NCI-H2196 (cell line): Measurements from ENCODE around the gene GJB4.
A peak's percentile ranks its signal among the peaks of the same experiment; 100 is the strongest.

ENCODE experiments used
- DNase-seq: peaks from one replicate; lab custom pipeline; 2025; ENCODE audit not compliant: unreplicated experiment; lab: John Stamatoyannopoulos, UW

GJB4 gene

GRCh38 chr1:34777519-34778321, 18.2 kb downstream of the GJB4 start:
- no peak for DNase-seq

GRCh38 chr1:34778381-34778780, 18.8 kb downstream of the GJB4 start:
- DNase-seq = no peak

GRCh38 chr1:34779005-34779404, 19.5 kb downstream of the GJB4 start:
- DNase-seq = no peak

GRCh38 chr1:34779526-34779925, 20.0 kb downstream of the GJB4 start:
- no peak for DNase-seq

- DNase-seq = no peak
These were observed 20.4 kb downstream of the GJB4 start for GRCh38 chr1:34779962-34780361.

DNA sequence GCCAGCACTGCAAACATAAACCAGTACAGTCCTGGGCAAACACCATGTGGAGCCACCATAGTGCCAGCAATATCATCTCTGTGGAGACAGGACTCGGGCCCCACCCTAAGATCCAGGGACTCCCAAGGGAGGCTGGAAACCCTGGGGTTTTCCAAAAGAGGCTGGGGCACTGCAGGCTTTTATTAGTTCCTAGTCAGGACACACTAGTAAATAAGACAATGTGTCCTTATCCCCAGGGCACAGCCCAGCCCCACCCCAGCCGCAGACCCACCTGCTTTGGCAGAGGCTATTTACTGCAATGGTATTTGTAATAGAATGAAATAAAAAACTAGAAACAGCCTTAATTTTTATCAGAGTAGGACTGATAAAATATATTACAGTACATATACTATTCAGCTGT, 21.0 kb downstream of the GJB4 start:
- DNase-seq = no peak

- DNase-seq = no peak
These were observed 21.7 kb downstream of the GJB4 start, which contains the start of gene GJB3 for GRCh38 chr1:34781071-34781843. Gene GJB3, plus strand, starts transcription at chr1:34781214. Its CDS starts 3,549 bp downstream, at chr1:34784763.

- DNase-seq = no peak
These were observed 22.4 kb downstream of the GJB4 start for GRCh38 chr1:34781844-34782391.

- DNase-seq = no peak
These were observed 25.2 kb downstream of the GJB4 start for GRCh38 chr1:34784751-34785221.

GRCh38 chr1:34785231-34785874, 25.8 kb downstream of the GJB4 start:
- DNase-seq = no peak

DNA sequence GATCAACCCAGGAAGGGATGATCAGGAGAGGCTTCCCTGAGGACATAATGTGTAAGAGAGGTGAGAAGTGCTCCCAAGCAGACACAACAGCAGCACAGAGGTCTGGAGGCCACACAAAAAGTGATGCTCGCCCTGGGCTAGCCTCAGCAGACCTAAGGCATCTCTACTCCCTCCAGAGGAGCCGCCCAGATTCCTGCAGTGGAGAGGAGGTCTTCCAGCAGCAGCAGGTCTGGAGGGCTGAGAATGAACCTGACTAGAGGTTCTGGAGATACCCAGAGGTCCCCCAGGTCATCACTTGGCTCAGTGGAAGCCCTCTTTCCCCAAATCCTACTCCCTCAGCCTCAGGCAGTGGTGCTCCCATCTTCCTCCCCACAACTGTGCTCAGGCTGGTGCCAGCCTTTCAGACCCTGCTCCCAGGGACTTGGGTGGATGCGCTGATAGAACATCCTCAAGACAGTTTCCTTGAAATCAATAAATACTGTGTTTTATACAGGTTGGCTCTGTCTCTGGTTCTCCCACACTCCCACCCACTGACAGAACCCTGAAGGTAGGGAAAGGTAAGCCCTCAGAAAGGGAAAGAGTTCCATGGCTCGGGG, 26.4 kb downstream of the GJB4 start:
- no peak for DNase-seq

GRCh38 chr1:34786521-34787325, 27.2 kb downstream of the GJB4 start:
- peak; percentile 76 for DNase-seq

GRCh38 chr1:34787461-34788420, 28.2 kb downstream of the GJB4 start:
- peak; percentile 7 for DNase-seq

DNA sequence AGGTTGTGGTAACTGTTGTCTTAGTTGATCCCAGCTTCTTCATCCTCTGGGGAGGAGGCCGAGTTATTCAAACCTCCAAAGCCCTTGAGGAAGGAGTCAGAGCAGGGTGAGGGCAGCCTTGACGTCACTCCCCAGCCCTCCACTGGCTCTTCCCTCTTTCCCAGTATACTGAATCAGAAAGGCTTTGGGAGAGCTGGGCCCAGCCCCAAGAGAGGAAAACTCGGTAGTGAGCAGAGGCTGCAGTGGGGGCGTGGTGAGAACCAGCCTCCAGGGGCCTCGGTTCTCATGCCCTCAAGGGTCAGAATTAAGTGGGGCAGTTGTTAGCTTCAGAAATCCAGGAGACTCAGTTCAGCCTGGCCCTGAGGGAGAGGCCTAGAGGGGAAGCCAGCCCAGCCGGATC, 31.4 kb downstream of the GJB4 start:
- DNase-seq = no peak

DNA sequence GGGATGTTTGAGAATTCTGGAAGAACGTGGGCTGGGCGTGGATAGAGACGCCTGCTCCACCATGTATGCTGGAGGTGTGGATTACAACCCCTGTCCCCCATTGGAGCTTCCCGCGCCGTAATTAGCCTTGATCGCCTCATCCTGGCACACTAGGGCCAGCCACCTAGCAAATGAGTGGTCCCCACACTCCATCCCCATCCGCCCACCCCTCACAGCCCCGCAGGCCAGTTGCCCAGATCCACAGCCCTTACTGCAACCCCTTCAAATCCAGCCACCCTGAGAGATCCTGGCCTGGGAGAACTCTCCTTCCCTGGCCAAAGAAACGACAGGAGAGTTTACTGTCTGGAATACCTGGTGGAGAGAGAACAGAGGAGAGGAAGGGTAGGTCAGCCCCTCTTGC, 32.9 kb downstream of the GJB4 start:
- DNase-seq = no peak

DNA sequence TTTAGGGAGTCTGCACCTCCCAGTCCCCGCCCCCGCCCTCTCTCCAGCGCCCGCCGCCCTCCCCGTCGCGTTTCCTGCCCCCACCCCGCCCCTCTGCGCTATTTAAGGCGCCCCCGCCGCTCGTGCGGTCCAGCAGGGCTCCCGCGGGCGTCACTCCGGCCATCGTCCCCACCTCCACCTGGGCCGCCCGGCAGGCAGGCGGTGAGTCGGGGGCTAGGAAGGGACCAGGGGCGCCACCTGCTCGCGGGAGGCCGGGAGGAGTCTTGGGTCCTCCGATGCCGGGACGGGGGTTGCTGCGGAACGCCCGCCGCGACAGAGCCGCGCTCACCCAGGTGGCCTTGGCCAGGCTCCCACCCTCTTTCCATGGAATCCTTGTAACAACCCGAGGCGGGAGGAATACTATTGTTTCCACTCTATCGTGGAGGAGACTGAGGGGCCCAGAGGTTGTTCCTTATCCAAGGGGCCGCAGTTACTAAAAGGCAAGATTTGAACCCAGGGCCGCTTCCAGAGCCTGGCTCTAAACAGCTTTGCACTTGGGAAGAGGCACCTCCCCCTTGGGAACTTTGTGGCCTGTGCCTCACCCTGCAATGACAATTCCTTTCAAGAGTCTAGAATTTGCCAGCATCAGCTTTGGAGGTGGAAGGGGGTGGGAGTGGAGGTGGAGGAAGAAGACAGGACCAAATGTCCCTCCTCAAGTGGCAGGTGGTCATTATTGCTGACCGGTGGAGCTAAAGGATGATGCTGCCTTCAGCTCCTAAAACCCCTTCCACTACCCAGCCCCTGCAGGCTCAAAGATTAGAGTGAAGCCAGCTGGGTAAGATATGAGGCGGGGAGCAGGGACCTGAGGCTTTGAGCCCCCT, 33.6 kb downstream of the GJB4 start, which contains the start of gene GJA4:
Gene GJA4 (plus strand): TSS at position 132 of the 860 bp plus-strand sequence. CDS start 1,215 bp downstream, outside the sequence.
- no peak for DNase-seq

DNA sequence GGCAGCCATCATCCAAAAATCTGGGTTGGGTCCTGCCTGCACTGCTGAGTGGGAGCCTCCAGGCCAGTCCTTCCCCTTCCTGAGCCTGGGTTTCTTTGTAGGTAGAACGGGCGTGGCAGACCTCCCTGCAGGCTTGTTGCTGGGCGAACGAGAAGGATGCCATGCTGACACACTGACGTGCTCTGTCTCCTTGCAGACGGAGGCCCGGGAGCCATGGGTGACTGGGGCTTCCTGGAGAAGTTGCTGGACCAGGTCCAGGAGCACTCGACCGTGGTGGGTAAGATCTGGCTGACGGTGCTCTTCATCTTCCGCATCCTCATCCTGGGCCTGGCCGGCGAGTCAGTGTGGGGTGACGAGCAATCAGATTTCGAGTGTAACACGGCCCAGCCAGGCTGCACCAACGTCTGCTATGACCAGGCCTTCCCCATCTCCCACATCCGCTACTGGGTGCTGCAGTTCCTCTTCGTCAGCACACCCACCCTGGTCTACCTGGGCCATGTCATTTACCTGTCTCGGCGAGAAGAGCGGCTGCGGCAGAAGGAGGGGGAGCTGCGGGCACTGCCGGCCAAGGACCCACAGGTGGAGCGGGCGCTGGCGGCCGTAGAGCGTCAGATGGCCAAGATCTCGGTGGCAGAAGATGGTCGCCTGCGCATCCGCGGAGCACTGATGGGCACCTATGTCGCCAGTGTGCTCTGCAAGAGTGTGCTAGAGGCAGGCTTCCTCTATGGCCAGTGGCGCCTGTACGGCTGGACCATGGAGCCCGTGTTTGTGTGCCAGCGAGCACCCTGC, 34.7 kb downstream of the GJB4 start:
- DNase-seq = no peak
